ENCODE data around the gene CAPN13. TPM values are rescaled to one million over a fixed set of nuclear protein-coding genes. Genes with fewer than 3 reads are reported as not detected.

CAPN13 gene
- polyA plus RNA-seq, 1 donor: 0.13 TPM

- no peak for DNase-seq (ENCODE audit: low read depth)
Observed at GRCh38 chr2:30684026-30684425, 123.2 kb downstream of the CAPN13 start.

GRCh38 chr2:30683236-30683956, 123.8 kb downstream of the CAPN13 start:
- DNase-seq (ENCODE audit: low read depth): no peak

GRCh38 chr2:30681022-30681421, 126.2 kb downstream of the CAPN13 start:
- no peak for DNase-seq (ENCODE audit: low read depth)

GRCh38 chr2:30680121-30680520, 127.1 kb downstream of the CAPN13 start:
- no peak for DNase-seq (ENCODE audit: low read depth)

- no peak for DNase-seq (ENCODE audit: low read depth)
Observed at GRCh38 chr2:30679426-30680088, 127.7 kb downstream of the CAPN13 start.

GRCh38 chr2:30678410-30679137, 128.7 kb downstream of the CAPN13 start:
- no peak for DNase-seq (ENCODE audit: low read depth)

GRCh38 chr2:30677861-30678385, 129.3 kb downstream of the CAPN13 start:
- no peak for DNase-seq (ENCODE audit: low read depth)

GRCh38 chr2:30677231-30677630, 130.0 kb downstream of the CAPN13 start:
- no peak for DNase-seq (ENCODE audit: low read depth)

GRCh38 chr2:30675758-30676157, 131.5 kb downstream of the CAPN13 start:
- no peak for DNase-seq (ENCODE audit: low read depth)

- no peak for DNase-seq (ENCODE audit: low read depth)
Observed at GRCh38 chr2:30673127-30673526, 134.1 kb downstream of the CAPN13 start.

All from forelimb muscle (tissue), 1 donor.